GM19397 (cell line): ENCODE measurements around the gene SRC.

Experiments used
- ATAC-seq: cut with Tn5 transposase; IDR thresholded peaks from one replicate; pipeline ENCODE4 v1.9.1; 2021; ENCODE audit warnings: mild to moderate bottlenecking, moderate library complexity; ENCODE audit not compliant: unreplicated experiment

SRC gene

DNA sequence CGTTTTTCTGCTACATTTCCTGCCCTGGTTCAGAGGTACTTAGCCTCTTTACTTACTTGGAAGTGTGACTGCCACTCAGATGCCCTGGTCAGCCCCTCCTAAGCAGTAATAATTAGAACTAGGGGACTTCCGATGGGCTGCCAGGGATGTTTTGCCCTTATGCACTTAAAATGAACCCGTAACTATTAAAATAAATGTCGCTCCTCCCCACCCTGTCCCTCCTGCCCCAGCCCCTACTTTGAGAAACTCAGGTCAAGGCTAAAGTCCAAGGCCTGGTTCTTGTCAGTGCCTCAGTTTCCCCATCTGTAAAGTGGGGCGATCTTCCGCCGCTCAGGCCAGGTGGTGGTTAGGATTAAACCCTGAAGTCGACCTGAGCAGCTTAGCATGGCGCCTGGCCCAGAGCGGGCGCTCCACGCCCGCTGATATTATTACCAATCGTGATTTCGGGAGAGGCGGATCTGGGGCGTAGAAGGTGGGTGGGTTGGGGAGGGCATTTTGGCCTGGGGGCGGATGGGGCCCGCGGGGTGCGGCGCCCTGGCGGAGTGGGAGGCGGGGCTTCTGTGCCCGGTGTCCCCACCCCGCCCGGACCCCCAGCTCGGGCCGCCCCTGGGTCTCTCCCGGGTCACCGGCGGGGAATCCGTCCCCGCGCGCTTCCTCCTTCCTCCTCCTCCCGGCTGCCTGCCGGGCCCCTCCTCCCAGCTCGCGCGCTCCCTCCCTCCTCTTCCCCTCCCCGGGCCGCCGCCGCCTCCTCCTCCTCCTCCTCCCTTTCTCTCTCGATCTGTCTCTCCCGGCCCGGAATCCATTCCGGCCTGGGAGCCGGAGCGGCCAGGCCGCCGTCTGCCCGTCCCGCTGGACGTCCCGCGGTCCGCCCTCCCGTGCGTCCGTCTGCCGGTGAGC, at the start of gene SRC:
Gene SRC (plus strand): TSS at position 802 of the 897 bp plus-strand sequence. CDS start 38,014 bp downstream, outside the sequence.
- peak; percentile 35 for ATAC-seq

DNA sequence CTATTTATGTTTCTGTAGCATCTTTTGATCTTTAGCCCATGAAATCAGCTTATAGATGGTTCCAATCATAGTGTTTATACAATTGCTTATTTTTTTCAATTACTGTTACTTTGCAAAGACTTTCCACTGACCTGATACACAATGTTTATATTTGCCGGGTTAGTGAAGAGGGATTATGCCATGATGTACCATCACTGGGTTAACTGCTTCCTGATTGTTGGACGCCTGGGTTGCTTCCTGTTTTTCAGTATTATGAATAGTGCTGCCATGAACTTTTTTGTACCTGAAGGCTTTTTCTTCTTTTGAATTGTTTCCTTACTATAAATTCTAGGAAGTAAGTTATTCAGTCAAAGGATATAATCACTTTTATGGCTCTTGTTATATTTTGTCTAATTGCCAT, 49.6 kb upstream of the SRC start:
- no peak for ATAC-seq

DNA sequence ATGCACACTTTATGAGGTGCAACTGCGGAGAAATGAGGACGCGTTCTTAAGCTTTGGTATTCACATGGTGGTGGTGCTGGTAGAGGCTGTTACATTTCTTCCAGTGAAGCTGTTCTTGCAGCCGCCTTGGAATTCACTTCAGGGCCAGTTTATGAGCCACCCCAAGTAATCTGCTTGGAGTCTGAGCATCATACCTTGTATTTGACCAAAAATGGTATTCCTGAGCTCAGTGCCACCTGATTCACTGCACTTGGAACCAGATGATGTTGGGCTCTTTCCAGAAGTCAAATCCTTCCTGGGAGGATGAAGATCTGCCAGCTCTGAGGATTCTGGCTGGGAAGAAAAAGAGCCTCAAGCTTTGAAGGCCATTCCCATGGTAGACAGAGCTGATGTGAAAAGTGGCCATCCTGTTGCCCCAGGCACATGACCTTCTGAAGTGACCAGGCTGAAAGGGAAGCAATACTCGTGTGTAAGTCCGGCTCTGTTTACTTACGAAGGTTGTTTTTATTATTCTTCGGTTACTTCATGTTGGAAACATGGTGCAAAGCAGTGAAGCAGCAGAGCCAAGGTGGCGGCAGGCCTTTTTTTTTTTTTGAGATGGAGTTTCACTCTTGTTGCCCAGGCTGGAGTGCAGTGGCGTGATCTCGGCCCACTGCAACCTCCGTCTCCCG, 48.7 kb upstream of the SRC start:
- ATAC-seq: no peak

DNA sequence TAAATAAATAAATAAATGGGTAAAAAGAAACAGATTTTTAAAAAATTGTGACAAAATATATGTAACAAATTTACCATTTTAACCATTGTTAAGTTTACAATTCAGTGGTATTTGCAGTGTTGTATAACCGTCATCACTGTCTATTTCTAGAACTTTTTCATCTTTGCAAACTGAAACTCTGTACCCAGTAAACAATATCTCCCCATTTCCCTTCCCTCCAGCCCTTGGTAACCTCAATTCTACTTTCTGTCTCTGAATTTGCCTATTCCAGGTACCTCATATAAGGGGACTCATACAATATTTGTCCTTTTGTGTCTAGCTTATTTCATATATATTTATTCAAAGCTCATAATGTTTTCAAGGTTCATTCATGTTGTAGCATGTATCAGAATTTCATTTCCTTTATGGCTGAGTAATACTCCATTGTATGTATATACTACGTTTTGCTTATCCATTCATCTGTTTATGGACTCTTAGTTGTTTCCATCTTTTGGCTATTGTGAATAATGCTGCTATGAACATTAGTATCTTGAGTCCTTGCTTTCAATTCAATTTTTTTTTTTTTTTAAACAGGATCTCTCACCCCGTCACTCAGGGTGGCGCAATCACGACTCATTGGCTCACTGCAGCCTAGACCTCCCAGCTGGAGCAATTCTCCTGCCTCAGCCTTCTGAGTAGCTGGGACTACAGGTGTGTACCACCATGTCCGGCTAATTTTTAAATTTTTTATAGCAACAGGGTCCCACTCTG, 47.6 kb upstream of the SRC start:
- ATAC-seq: no peak

DNA sequence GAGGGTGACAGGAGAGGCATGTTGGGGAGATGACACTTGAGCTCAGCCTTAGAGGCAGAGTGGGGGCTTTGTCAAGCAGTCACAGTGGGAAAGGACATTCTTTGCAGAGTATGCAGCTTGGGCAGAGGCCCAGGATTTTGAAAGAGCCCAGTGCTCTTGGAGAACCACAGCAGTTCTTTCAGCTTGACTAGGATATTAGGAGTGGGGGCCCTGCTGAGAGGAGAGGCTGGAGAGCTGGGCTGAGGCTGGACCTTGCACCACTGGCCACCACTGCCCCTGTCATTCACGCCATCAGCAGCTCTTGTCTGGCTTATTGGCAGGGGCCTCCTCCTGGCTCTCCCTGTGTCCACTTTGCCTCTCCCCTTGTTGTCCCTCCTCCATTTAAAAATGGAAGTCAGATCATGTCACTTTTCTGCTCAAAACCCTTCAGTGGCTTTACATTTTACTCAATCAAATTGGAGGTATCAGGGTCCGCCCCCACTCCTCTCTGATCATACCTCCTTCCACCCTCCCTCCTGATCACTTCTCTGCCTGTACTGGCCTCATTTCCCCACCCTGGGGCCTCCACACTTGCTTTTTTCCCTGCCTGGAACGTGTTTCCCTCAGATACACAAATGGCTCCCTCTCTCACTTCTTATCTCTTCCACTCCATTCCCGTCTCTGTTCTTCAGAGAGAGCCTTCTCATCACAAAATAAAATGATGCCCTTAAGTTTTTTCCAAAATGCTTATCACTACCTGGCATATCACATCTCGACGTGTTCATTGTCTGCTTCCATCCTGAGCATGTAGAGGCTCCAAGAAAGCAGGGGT, 46.0 kb upstream of the SRC start:
- ATAC-seq: no peak

DNA sequence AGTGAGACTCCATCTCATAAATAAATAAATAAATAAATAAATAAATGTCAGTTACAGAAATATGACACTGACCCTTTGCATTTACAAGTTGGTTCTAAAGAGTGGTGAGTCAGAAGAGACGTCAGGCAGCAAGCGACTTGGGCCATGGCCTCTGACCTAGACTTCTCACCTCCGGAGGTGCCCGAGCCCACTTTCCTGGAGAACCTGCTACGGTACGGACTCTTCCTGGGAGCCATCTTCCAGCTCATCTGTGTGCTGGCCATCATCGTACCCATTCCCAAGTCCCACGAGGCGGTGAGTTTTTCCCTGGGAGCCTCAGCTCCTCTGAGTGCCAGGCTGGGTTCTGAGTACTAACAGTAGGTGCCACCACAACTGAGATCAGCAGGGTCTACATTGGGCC, 44.8 kb upstream of the SRC start:
- ATAC-seq: no peak

DNA sequence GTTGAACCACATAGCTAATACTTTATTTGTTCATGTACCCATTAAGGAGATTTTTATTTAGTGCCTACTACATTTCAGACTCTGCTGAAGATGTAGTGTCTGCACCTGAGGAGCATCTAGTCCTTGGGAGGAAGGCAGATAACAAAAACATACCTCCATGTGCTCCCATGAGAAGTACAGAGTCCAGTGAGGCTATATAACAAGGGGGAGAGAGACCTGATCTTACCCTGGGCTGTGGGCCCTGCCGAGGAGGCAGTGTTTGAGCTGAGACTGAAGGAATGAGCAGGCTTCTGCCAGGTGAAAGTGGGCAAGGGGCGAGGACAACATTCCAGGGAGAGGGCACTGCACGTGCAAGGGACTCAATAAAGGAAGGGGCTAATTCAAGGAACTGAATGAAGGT, 44.4 kb upstream of the SRC start:
- ATAC-seq: no peak

DNA sequence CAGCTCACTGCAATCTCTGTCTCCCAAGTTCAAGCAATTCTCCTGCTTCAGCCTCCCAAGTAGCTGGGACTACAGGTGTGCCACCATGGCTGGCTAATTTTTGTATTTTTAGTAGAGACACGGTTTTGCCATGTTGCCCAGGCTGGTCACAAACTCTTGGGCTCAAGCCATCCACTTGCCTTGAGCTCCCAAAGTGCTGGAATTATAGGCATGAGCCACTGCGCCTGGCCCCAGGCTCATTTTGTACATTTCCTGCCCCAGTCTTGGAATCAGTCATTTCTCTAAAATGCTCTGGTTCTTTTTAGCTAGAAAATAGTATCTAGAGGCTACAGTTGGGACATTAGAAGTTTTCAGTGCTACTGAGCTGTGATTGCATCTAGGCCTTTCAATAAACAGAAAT, 43.0 kb upstream of the SRC start:
- ATAC-seq: no peak

DNA sequence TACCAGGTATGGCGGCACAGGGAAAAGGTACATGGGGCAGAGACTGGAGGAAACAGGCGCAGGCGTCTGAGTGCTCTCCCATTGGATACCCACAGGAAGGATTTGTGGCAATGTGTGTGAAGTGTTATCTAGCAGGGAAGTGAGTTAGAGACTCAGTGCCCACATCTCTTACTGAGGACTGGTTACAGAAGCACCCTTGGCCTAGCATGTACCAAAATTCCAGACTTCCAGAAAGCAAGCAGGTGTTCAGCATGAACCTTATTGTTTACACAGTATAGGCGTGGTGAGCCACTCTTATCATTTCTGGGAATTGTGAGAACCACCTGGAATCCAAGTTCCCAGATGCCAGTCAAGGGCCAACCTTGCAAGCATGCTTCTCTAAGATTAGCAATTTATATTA, 42.3 kb upstream of the SRC start:
- no peak for ATAC-seq

DNA sequence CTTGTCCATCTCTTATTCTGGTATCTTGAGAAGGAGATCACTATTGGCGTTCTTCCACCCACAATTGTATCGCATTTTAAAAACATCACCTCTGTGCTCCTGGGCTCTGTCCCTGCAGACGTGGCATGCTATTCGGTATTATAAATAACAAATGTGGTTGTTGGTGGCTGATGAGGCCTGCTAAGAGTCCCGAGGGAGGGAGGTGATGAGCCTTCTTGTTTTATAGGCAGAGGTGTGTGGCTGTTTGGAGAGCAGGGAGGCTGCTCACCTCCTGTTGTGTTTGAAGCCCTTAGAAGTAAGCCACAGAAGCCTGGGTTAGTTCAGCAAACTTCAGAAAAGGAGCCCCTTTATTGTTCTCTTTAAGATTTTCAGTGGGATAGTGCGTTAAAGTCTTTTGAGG, 40.9 kb upstream of the SRC start:
- no peak for ATAC-seq

DNA sequence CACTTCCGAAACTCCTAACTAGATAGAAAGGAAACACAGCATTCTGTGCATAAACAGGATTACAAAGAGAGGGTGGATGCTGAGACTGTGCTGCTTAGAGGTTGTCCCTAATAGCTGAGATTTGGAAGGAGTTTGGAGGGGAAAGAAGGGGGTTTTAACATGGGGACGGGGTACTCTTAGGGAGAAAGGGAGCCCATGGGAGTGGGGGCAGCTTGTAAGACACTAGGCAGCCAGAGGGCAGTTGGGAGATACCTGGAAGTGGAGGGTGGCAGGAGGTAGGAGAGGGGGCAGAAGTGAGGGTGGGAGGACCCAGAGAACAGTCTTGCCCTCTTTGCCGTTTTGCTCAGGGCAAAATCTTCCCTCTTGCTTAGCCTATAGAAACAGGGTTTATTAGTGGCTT, 40.1 kb upstream of the SRC start:
- no peak for ATAC-seq

DNA sequence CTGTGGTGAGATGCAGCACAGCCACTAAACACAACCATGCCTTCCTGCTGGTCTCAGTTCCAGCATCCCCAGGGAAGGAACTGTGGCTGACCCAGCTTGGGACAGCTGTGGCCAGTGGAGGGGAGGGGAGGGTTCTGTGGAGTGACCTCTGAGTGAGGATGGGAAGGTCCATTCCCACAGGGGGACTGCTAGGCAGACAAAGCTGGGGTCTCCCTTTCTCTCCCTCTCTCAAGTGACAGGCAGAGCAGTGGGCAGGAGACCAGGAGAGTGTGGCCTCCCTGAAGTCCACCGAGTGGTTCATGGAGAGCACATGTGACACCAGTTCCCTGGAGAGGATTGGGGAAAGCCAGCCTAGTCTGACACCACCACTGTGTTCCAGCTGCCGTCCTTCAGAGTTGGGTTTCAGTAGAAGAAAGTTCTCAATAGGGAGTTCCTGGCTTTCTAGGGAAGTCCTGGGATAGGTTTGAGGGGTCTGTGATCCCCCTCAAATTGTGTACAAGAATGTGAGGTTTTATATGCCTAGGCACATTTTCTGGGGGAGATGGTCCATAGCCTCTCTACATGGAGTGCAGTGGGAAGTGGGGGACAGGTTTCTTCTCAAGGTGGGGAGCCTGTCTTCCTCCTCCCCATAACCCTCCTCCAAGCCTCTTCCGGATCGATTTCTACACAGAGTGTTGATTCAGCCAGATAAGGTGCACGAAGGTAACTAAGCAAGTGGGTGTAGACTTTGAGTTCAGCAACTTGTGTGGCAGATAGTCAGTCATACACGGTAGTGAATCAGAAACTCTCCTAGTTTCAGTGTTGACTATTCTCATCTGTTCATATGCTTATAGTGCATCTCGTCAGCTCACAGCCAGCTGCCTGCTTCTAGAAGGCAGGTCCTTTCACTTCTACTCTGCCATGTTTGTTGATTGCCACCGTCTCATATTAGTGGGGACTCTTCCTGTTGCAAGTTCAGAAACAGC, 37.6 kb upstream of the SRC start:
- peak; percentile 73 for ATAC-seq

DNA sequence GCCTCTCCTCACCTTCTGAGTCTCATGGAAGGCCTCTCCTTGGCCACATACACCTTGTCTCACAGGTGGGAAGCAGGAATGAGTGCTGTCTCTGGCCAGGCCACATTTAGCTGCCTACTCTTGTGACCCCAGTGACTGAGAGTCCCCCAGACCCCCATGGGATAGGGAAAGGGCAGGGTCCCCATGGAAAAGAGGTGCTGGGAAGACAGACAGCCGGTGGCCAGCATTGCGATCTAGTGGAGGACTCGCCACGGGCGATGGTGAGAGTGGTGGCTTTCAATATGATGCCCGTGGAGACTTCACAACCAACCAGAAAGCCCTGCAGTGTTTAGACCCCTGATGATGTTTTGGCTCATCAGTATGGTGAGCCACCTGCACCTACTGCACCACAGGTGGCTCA, 36.6 kb upstream of the SRC start:
- ATAC-seq: no peak

DNA sequence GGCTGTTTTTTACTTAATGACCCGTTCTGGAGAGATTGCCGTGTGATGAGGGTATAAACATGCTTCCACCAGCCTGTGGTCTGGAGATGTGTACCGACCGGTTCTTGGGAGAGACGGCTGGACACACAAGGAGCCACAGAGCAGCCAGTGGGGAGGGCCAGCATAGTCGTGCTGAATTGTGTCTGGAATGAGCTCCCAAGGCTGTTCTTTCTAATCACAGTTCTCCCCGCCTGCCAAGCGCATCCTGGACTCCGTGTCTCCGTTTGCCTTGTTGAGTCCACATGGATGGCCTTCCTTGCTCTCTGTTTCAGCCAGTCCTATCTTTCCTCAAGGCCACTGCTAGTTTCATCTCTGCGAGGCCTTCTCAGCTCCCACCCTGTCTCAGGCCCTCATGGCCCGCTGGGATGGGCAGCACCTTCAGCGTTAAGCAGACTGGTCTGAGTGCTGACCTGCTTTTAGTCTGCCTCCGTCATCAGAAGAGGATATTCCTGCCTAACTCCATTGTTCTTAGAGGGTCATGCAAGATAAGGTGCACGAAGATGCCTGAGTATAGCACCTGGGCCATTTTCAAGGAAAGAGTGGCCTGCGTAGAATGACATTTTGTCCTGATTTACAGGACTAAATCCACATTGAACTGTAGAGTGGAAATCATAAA, 35.9 kb upstream of the SRC start:
- no peak for ATAC-seq

DNA sequence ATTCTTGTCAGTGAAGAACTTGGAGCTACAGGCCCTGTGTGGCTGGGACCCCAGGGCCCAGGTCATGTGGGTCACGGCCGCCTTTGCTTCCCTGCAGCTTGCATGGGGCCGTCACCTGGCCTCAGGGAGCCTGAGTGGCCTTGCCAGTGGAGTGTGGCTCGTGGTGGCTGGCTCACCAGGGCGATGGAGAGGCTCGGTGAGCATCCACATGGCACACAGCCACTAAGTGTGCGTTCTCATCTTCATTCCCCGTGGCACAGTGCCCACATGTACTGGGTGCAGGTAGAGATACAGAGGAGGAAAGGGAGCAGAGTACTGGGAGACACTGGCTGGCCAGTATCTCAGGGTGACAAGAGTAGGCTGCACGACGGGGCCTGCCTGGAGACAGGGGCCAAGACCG, 35.0 kb upstream of the SRC start:
- no peak for ATAC-seq

DNA sequence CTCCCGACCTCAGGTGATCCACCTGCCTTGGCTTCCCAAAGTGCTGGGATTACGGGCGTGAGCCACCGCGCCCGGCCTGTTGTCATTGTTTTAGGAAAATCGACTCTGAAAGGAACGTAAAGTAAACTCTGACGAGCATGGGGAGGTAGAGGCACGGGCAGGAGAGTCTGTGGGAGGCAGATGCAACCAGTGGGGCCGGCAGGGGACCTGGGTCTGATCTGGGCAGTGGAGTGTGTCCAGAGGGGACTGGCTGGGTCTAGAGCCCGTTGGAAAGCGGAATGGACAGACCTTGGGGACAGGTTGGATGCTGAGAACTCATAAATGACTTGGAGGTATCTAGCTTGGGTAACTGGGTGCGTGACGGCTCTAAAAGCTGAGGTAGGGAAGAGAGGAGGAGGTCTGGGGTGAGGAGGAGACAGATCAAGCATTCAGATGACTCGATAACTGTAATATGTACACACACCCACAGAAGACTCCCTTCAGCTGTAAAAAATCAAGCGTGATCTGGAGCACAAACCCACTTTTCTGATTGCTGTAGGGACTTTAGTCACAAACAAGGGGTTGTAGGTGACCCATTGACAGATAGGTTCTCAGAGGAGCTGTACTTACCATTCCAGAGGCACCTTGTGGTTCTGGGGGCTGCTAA, 34.1 kb upstream of the SRC start:
- no peak for ATAC-seq

DNA sequence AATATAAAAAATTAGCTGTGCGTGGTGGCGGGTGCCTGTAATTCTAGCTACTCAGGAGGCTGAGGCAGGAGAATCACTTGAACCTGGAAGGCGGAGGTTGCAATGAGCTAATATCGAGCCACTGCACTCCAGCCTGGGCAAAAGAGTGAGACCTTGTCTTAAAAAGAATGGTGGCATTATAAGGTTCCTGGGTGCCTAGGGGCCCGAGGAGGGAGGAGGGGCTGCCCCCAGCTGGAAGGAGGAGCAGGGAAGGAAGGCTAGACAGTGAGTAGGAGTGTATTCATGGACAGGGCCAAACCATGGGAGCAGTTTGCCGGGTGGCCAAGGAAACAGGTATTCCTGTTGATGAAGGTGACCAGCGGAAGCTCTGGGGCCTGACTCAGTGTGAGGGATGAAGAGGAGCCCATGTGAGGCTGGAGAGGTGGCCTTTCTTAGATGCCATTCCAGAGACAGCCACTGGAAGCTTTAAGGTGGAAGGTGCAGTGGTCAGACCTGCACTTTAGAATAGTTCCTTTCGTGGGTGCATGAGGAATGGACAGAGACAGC, 32.3 kb upstream of the SRC start:
- ATAC-seq: no peak

DNA sequence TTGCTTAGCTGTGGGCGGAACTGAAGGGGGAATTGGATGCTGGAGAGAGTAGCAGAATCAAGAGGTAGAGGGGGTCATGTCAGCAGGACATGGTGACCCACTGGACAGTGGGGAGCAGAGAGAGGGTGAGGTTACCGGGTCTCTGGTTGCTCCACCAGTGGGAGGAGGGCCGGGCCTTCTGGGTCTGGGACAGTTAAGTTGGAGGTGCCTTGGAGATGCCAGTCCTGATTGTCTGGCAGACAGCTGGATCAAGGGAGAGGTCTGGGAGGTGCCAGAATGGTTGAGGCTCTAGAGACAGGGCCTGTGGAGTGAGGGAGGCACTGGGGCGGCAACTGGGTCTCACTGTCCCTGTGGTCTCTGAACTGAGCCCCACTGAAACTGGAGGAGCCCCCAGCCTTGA, 31.8 kb upstream of the SRC start:
- no peak for ATAC-seq
